Amniotic stem cell (primary cell): ENCODE measurements around the gene SLC25A42.

Source experiments
- DNase-seq: peaks from one replicate; lab custom pipeline; 2025; lab: John Stamatoyannopoulos, UW

The SLC25A42 gene

DNA sequence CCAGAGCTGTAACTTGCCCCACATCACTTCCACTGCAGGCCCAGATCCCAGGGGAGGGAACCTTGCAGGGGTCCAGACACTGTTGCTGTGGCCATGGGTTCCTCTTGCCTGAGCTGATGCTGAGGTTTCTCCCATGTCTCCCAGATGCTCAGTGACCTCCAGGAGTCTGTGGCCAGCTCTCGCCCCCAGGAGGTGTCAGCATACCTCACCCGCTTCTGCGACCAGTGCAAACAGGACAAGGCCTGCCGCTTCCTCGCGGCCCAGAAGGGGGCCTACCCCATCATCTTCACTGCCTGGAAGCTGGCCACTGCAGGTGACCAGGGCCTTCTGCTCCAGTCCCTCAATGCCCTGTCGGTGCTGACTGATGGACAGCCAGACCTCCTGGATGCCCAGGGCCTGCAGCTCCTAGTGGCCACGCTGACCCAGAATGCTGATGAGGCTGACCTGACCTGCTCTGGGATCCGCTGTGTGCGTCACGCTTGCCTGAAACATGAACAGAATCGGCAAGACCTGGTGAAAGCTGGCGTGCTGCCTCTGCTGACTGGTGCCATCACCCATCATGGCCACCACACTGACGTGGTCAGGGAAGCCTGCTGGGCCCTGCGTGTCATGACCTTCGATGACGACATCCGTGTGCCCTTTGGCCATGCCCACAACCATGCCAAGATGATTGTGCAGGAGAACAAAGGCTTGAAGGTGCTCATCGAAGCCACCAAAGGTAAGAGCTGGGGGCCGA is 12.1 kb upstream of the SLC25A42 start:
- no peak for DNase-seq

GRCh38 chr19:19052921-19053320 is 10.9 kb upstream of the SLC25A42 start:
- no peak for DNase-seq

DNA sequence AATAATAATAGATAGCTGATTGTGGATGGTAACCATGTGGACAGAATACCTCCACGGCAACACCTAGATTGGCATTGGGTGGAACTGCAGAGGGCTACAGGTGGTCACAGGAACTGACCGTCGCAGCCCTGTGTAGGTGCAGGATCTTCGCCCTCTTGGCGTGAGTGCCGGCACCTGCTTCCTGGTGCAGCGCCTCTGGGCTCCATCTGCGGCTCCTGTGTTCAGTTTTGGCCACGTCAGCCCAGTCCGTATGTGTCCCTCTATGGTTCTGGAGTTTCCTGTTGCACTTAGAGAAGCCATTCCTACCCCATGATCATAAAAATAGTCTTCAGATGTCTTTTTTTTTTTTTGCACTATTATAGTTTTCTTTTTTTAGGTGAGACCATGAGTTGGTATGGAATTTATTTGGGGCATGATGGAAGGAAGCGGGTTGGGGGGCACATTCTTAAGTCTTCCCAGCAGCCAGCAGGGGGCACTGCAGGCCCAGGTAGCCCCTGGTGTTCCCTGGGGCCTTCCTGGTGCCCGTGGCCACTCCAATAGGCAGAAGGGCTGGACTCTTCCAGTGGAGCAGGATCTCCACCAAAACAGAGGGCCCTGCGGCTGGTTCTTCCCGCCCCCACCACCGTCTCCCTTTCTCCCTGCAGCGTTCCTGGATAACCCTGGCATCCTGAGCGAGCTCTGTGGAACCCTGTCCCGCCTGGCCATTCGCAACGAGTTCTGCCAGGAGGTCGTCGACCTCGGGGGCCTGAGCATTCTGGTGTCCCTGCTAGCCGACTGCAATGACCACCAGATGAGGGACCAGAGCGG is 10.1 kb upstream of the SLC25A42 start:
- no peak for DNase-seq

DNA sequence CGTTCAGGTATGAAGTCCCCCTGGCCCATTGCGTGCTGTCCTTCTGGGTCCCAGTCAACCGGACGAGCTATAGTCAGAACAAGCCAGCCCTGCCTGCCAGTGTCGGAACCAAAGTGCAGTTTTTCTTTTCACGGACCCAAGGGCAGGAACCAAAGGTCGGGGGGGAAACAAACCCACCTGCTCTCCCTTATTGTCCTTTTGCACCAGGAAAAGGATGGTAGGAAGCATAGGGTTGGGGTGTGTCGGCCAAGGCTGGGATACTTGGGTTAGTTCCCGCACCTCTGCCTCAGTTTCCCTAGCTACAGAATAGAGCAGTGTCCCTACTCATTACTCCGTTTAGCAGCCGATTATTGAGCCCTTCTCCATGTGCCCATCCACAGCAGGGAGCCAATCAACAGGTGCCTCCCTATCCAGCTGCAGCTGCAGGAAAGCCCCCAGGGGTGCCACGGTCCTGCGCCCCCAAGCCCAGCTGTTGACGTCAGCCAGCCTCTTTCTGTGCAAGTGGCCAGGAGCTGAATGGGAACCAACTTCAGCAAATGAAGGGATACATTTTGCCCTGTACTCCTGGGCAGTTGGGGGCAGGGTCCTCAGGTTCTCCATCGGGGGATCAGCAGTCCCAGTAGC is 9.4 kb upstream of the SLC25A42 start:
- DNase-seq, result no peak

- DNase-seq, result no peak
These were observed 8.8 kb upstream of the SLC25A42 start for GRCh38 chr19:19054939-19055440.

- no peak for DNase-seq
These were observed 8.1 kb upstream of the SLC25A42 start for GRCh38 chr19:19055701-19056100.

- no peak for DNase-seq
These were observed 7.0 kb upstream of the SLC25A42 start for GRCh38 chr19:19056636-19057275.

GRCh38 chr19:19057317-19057716 is 6.5 kb upstream of the SLC25A42 start:
- no peak for DNase-seq

GRCh38 chr19:19057720-19058119 is 6.1 kb upstream of the SLC25A42 start:
- DNase-seq, result no peak

- no peak for DNase-seq
These were observed 4.6 kb upstream of the SLC25A42 start for GRCh38 chr19:19059018-19059836.

DNA sequence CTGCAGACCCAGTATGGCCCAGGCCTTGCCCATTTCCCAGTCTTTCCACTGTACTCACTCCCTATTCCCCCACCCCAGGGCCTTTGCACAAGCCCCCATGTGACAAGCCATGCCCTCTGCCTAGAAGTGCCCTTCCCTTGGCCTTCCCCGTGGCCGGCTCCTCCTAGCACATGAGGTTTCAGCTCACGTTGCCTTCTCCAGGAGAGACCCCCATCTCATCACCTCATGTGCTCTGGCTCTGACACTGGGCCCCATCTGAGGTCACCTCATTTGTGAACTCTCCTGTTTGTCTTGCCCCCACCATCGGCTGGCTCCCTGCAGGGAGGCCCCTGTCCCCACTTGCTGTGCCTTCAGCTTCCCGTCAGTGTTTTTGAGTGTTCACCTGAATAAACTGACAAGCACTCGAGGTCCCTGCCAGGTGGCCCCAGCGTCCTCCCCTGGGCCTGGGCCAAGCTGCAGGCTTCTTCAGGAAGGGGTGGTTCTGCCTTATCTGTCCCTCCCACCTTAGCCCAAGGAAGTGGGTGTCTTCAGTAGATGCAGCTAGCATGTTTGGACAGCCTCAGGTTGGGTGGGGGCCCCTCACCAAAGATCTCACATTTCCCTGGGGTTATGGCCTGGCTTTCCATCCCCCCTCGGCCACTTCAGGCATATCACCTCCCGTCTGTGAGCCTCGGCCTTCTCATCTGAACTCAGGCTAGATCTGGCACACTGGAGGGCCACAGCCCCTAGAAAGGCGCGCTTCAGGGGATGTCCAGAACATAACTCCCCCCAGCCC is 3.8 kb upstream of the SLC25A42 start:
- DNase-seq, result no peak

DNA sequence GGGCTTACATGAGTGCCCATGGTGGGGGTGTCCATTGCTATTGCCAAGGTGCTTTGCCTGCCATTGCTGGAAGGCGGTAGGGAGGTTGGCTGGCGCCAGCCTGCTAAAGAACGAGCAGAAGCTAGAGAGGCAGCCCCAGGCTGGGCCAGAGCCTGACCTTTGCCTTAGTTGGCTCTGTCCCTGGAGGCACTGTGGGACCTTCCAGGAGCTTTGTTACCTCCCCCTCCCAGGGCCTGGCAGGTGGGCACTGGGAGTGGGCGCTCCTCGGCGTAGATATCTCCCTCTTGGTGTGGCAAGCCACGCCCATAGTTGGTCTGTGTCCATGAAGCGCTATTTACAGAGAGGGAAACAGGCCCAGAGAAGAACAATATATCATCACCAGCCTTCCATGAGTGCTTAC is 2.3 kb upstream of the SLC25A42 start:
- DNase-seq, result no peak

GRCh38 chr19:19062454-19063182 is 1.2 kb upstream of the SLC25A42 start:
- DNase-seq, result no peak

GRCh38 chr19:19064098-19064722 is 416 bp downstream of the SLC25A42 start:
- no peak for DNase-seq

- no peak for DNase-seq
These were observed 1.3 kb downstream of the SLC25A42 start for GRCh38 chr19:19064811-19065745.

DNA sequence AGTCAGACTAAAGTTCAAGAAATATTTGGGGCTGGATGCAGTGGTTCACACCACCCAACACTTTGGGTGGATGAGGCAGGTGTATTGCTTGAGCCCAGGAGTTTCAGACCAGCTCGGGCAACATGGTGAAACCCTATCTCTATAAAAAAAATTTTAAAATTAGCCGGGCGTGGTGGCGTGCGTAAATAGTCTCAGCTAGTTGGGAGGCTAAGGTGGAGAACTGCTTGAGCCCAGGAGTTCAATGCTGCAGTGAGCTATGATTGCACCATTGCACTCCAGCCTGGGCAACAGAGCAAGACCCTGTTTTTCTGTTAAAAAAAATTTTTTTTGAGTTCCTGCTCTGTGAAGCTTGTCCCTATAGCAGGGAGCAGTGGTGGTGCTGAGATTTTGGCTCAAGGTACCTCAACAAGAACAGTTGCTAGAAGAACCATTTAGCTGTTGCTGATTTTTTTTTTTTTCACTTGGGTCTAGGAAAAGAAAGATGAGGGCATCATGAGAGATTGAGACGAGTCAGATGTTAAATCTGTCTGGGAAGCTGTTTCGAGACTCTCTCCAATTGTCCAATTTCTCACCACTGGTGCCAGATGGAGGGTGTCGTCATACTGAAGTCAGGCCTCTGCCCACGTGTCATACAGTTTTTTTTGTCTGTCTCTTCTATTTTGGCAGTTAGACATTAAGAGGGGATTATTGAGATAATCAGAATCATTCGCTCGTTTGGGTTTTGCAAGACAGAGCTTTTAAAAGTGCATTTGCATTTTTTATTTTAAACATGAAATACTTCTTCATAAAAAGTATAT is 3.7 kb downstream of the SLC25A42 start:
- no peak for DNase-seq
